HepG2 (cell line): ENCODE results near the gene FCAMR. TPM values are rescaled to one million over a fixed set of nuclear protein-coding genes. Genes with fewer than 3 reads are reported as not detected.

Source experiments
- ATF7-NPFF ChIP-seq: sonication (generic); formaldehyde crosslinking; IDR thresholded peaks from 2 replicates; pipeline ENCODE4 v1.8.1; 2023; ENCODE audit warnings: mild to moderate bottlenecking, low read depth, missing genetic modification reagents, moderate library complexity
- FOXC1 ChIP-seq: sonication (generic); formaldehyde crosslinking; IDR thresholded peaks from 2 replicates; pipeline ENCODE4 v1.8.0; 2022; ENCODE audit warnings: mild to moderate bottlenecking, missing genetic modification reagents, borderline replicate concordance
- HNF1A ChIP-seq, 2 experiments: sonication (generic) in 1 of 2; formaldehyde crosslinking in 1 of 2; IDR thresholded peaks; 2 replicates each; pipeline versions ENCODE4 v1.4.0 to v1.6.1; 2016 to 2020; ENCODE audit warnings: borderline replicate concordance in 1 of 2, low read depth in 1 of 2, mild to moderate bottlenecking in 1 of 2, missing genetic modification reagents in 1 of 2
- KLF9 ChIP-seq: IDR thresholded peaks from 2 replicates; pipeline ENCODE4 v1.6.1; 2016; ENCODE audit warnings: low read depth
- MEF2D ChIP-seq: sonication (generic); formaldehyde crosslinking; IDR thresholded peaks from 2 replicates; pipeline ENCODE4 v1.5.1; 2020; ENCODE audit warnings: mild to moderate bottlenecking, missing genetic modification reagents
- NAIF1 ChIP-seq: sonication (generic); formaldehyde crosslinking; IDR thresholded peaks from 2 replicates; pipeline ENCODE4 v1.5.0; 2020; ENCODE audit warnings: mild to moderate bottlenecking, missing genetic modification reagents, borderline replicate concordance
- RAD51 ChIP-seq: fragments of 450-650 bp; IDR thresholded peaks from 2 replicates; pipeline ENCODE4 v1.6.1; 2016; ENCODE audit warnings: borderline replicate concordance
- RXRA ChIP-seq: sonication (generic); formaldehyde crosslinking; IDR thresholded peaks from 2 replicates; pipeline ENCODE4 v1.5.1; 2020; ENCODE audit warnings: missing genetic modification reagents
- SNAI1 ChIP-seq: sonication (generic); formaldehyde crosslinking; IDR thresholded peaks from 2 replicates; pipeline ENCODE4 v1.5.0; 2020; ENCODE audit warnings: mild to moderate bottlenecking, missing genetic modification reagents, borderline replicate concordance
- SOX13 ChIP-seq, 3 experiments: fragments of 450-650 bp in 1 of 3; sonication (generic) in 1 of 3; formaldehyde crosslinking in 1 of 3; IDR thresholded peaks in 2 of 3; conservative IDR thresholded peaks in 1 of 3; 2 replicates each; pipeline versions ENCODE4 v1.5.0 to v1.6.1; 2016 to 2020; ENCODE audit warnings: antibody characterized with exemption in 1 of 3, mild to moderate bottlenecking in 1 of 3, missing compliant biosample characterization in 1 of 3, missing genetic modification reagents in 1 of 3, moderate library complexity in 1 of 3
- SP4 ChIP-seq: sonication (generic); formaldehyde crosslinking; IDR thresholded peaks from 2 replicates; pipeline ENCODE4 v1.8.1; 2023; ENCODE audit warnings: mild to moderate bottlenecking, missing genetic modification reagents
- TFDP1 ChIP-seq: IDR thresholded peaks from 2 replicates; pipeline ENCODE4 v1.6.1; 2016; ENCODE audit warnings: missing compliant biosample characterization, missing genetic modification reagents, borderline replicate concordance
- ZFP36L1 ChIP-seq: sonication (generic); formaldehyde crosslinking; IDR thresholded peaks from 2 replicates; pipeline ENCODE4 v1.8.0; 2022; ENCODE audit warnings: mild to moderate bottlenecking, missing genetic modification reagents, moderate library complexity
- ZFP90 ChIP-seq: sonication (generic); formaldehyde crosslinking; IDR thresholded peaks from 2 replicates; pipeline ENCODE4 v1.8.0; 2022; ENCODE audit warnings: missing genetic modification reagents, mild to moderate bottlenecking, inconsistent platforms, borderline replicate concordance
- ZNF232 ChIP-seq: sonication (generic); formaldehyde crosslinking; IDR thresholded peaks from 2 replicates; pipeline ENCODE4 v1.4.0; 2020; ENCODE audit warnings: missing genetic modification reagents, borderline replicate concordance
- ZNF597 ChIP-seq: sonication (generic); formaldehyde crosslinking; IDR thresholded peaks from 2 replicates; pipeline ENCODE4 v1.5.0; 2020; ENCODE audit warnings: missing genetic modification reagents
- ZNF737 ChIP-seq: sonication (generic); formaldehyde crosslinking; IDR thresholded peaks from 2 replicates; pipeline ENCODE4 v1.5.0; 2020; ENCODE audit warnings: missing genetic modification reagents, mild to moderate bottlenecking, borderline replicate concordance
- ZNF816 ChIP-seq: sonication (generic); formaldehyde crosslinking; IDR thresholded peaks from 2 replicates; pipeline ENCODE4 v1.8.0; 2022; ENCODE audit warnings: missing genetic modification reagents, mild to moderate bottlenecking, borderline replicate concordance
- ZNF841 ChIP-seq: sonication (generic); formaldehyde crosslinking; IDR thresholded peaks from 2 replicates; pipeline ENCODE4 v1.8.1; 2023; ENCODE audit warnings: missing genetic modification reagents, borderline replicate concordance
- polyA plus RNA-seq, 8 experiments: library from polyadenylated mRNA; depleted of rRNA in 3 of 8; stranded (reverse) in 7 of 8; unstranded in 1 of 8; fragments of >200 nt; fragmentation: Illumina TruSeq in 4 of 8; extraction: Trizol in 4 of 8; gene quantifications; 2 replicates each; pipeline versions ENCODE4 v1.2.1 to v1.2.3, GENCODE V29; 2011 to 2016; ENCODE audit warnings: low read depth in 4 of 8, missing spikeins in 1 of 8, mixed read lengths in 1 of 8; ENCODE audit not compliant: insufficient read depth in 1 of 8
- total RNA-seq, 5 experiments: library from RNA; depleted of rRNA; stranded (reverse); fragments of >200 nt; fragmentation: Illumina TruSeq; extraction: Trizol; gene quantifications; 2 replicates each; pipeline ENCODE4 v1.2.3, GENCODE V29; 2016; ENCODE audit warnings: low read depth in 1 of 5

Gene FCAMR
- total and polyA plus RNA-seq, 2 of the 13 experiments (the other 11 are each of a cell fraction or from before 2014, with no cell fraction given) = not detected

GRCh38 chr1:206955476-206956451, 14.5 kb downstream of the FCAMR start (continued):
- TF ChIP-seq ZNF232 (CRISPR knock-in tag) (no peak), ZNF841 (CRISPR knock-in tag) (no peak), SOX13 (IDR thresholded peaks at IDR 0.05) (no peak), SOX13 (CRISPR knock-in tag; conservative IDR thresholded peaks at IDR 0.05 in 1 of 2, IDR thresholded peaks at IDR 0.05 in 1 of 2) (no peak), ZNF737 (CRISPR knock-in tag) (no peak), NAIF1 (no peak), ATF7-NPFF (CRISPR knock-in tag) (no peak), TFDP1 (CRISPR knock-in tag) (peak; percentile 33; the same call in 1 of the 2 replicates), MEF2D (CRISPR knock-in tag) (no peak), ZFP90 (CRISPR knock-in tag) (no peak), ZNF597 (CRISPR knock-in tag) (no peak), HNF1A (IDR thresholded peaks at IDR 0.05; ENCODE audit: low read depth) (no peak), HNF1A (CRISPR knock-in tag; IDR thresholded peaks at IDR 0.05; ENCODE audit: borderline replicate concordance) (0 out of 2 replicates have a peak, but pooled peaks have one; percentile 33), FOXC1 (CRISPR knock-in tag) (0 out of 2 replicates have a peak, but pooled peaks have one; percentile 46), SP4 (CRISPR knock-in tag) (no peak), ZNF816 (no peak), SNAI1 (CRISPR knock-in tag) (no peak), KLF9 (CRISPR knock-in tag) (no peak), RAD51 (no peak), RXRA (0 out of 2 replicates have a peak, but pooled peaks have one; percentile 13), ZFP36L1 (CRISPR knock-in tag) (no peak)
